HepG2 (cell line): ENCODE measurements around the gene FBLL1. TPM values are rescaled to one million over a fixed set of nuclear protein-coding genes. Genes with fewer than 3 reads are reported as not detected.

Experiments
- ARID2 ChIP-seq: sonication (generic); formaldehyde crosslinking; IDR thresholded peaks from 2 replicates; pipeline ENCODE4 v1.8.1; 2022; ENCODE audit warnings: mild to moderate bottlenecking, missing genetic modification reagents, borderline replicate concordance
- EP300 ChIP-seq, 3 experiments: sonication (generic) in 1 of 3; formaldehyde crosslinking in 1 of 3; IDR thresholded peaks; 2 replicates each; pipeline versions ENCODE4 v1.5.1 to v1.6.1; 2011 to 2020; ENCODE audit warnings: low read depth in 2 of 3, low read length in 2 of 3, borderline replicate concordance in 1 of 3, improper control_type of control experiment in 1 of 3, mild to moderate bottlenecking in 1 of 3, missing genetic modification reagents in 1 of 3, moderate library complexity in 1 of 3
- ETV5 ChIP-seq: IDR thresholded peaks from 2 replicates; pipeline ENCODE4 v1.6.1; 2018; ENCODE audit warnings: missing biosample characterization, missing genetic modification reagents, inconsistent platforms, borderline replicate concordance
- KLF13 ChIP-seq: sonication (generic); formaldehyde crosslinking; IDR thresholded peaks from 2 replicates; pipeline ENCODE4 v1.4.0; 2020; ENCODE audit warnings: mild to moderate bottlenecking, missing genetic modification reagents
- NAIF1 ChIP-seq: sonication (generic); formaldehyde crosslinking; IDR thresholded peaks from 2 replicates; pipeline ENCODE4 v1.5.0; 2020; ENCODE audit warnings: mild to moderate bottlenecking, missing genetic modification reagents, borderline replicate concordance
- PAX8 ChIP-seq: sonication (generic); formaldehyde crosslinking; IDR thresholded peaks from 2 replicates; pipeline ENCODE4 v1.8.0; 2022; ENCODE audit warnings: mild to moderate bottlenecking, missing genetic modification reagents, borderline replicate concordance
- PLRG1 ChIP-seq: fragments of 450-650 bp; conservative IDR thresholded peaks from 2 replicates; pipeline ENCODE4 v1.6.1; 2016
- SALL1 ChIP-seq: sonication (generic); formaldehyde crosslinking; IDR thresholded peaks from 2 replicates; pipeline ENCODE4 v1.8.0; 2022; ENCODE audit warnings: mild to moderate bottlenecking, missing genetic modification reagents
- ZNF225 ChIP-seq: sonication (generic); formaldehyde crosslinking; IDR thresholded peaks from 2 replicates; pipeline ENCODE4 v1.4.0; 2020; ENCODE audit warnings: mild to moderate bottlenecking, missing genetic modification reagents
- ZNF253 ChIP-seq: sonication (generic); formaldehyde crosslinking; IDR thresholded peaks from 2 replicates; pipeline ENCODE4 v1.8.0; 2022; ENCODE audit warnings: mild to moderate bottlenecking, missing genetic modification reagents, borderline replicate concordance
- polyA plus RNA-seq, 8 experiments: library from polyadenylated mRNA; depleted of rRNA in 3 of 8; stranded (reverse) in 7 of 8; unstranded in 1 of 8; fragments of >200 nt; fragmentation: Illumina TruSeq in 4 of 8; extraction: Trizol in 4 of 8; gene quantifications; 2 replicates each; pipeline versions ENCODE4 v1.2.1 to v1.2.3, GENCODE V29; 2011 to 2016; ENCODE audit warnings: low read depth in 4 of 8, missing spikeins in 1 of 8, mixed read lengths in 1 of 8; ENCODE audit not compliant: insufficient read depth in 1 of 8
- total RNA-seq, 5 experiments: library from RNA; depleted of rRNA; stranded (reverse); fragments of >200 nt; fragmentation: Illumina TruSeq; extraction: Trizol; gene quantifications; 2 replicates each; pipeline ENCODE4 v1.2.3, GENCODE V29; 2016; ENCODE audit warnings: low read depth in 1 of 5
- TF ChIP-seq, protein P1 (sequence below): sonication (generic); formaldehyde crosslinking; IDR thresholded peaks from 2 replicates; pipeline ENCODE4 v1.4.0; 2020; ENCODE audit warnings: missing genetic modification reagents
- TF ChIP-seq, protein P2 (sequence below): sonication (generic); formaldehyde crosslinking; IDR thresholded peaks from 2 replicates; pipeline ENCODE4 v1.4.0; 2020; ENCODE audit warnings: mild to moderate bottlenecking, missing genetic modification reagents
- TF ChIP-seq, protein P3 (sequence below): sonication (generic); formaldehyde crosslinking; IDR thresholded peaks from 2 replicates; pipeline ENCODE4; 2020; ENCODE audit warnings: missing genetic modification reagents, mild to moderate bottlenecking, borderline replicate concordance
- TF ChIP-seq, protein P4 (sequence below): sonication (generic); formaldehyde crosslinking; IDR thresholded peaks from 2 replicates; pipeline ENCODE4 v1.9.0; 2021; ENCODE audit warnings: missing genetic modification reagents, borderline replicate concordance

The FBLL1 gene
- total and polyA plus RNA-seq, 2 of the 13 experiments (the other 11 are each of a cell fraction or from before 2014, with no cell fraction given) = 0.17 to 0.18 TPM

DNA sequence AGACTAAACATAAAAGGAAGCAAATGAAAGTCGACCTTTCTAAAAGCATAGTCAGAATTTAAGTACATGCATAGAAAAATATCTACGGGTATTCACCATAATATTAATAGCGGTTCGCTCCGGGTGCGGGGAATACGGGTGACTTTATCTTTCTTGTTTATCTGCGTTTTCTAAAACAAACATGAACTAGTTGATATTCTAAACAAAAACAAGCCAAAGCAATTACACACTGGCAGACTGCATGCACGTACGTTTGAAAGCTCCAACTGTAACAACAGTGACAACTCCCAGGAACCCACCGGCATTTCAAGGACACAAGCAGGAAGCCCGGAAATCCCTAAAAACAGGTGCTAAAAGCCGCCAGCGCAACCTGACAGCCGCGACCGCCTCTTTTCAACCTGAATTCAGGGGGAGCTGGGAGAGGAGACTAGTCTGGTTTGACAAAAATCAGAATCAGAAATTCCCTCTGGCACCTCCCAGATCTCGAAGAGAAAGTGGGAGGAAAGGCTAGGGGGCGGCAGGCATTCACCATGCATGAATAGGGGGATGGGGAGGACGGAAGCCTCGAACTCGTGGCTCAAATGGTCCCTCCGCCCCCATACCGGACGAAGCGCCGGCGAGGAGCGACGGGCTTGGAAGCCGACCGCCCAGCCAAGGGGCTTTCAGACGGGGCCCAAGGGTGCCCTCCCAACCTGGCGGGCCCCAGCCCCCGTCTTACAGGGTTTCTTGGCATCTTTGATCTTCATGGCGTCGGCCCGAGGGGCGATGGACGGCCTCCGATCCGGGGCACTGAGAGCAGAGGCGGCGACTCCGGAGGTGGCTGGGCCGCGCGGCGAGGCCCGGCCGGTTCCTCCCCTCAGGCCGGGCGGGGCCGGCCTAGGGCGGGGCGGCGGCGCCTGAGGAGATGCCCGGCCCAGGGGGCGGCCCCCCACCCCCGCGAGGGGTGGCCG is 49.7 kb downstream of the FBLL1 start, which contains the start of gene PANK3 (continued):
- TF ChIP-seq ZNF253 = 0 out of 2 replicates have a peak, but pooled peaks have one; percentile 27
- peak; percentile 22; the same call in 1 of the 2 replicates for TF ChIP-seq ETV5 (CRISPR knock-in tag)
- TF ChIP-seq, protein P1, sequence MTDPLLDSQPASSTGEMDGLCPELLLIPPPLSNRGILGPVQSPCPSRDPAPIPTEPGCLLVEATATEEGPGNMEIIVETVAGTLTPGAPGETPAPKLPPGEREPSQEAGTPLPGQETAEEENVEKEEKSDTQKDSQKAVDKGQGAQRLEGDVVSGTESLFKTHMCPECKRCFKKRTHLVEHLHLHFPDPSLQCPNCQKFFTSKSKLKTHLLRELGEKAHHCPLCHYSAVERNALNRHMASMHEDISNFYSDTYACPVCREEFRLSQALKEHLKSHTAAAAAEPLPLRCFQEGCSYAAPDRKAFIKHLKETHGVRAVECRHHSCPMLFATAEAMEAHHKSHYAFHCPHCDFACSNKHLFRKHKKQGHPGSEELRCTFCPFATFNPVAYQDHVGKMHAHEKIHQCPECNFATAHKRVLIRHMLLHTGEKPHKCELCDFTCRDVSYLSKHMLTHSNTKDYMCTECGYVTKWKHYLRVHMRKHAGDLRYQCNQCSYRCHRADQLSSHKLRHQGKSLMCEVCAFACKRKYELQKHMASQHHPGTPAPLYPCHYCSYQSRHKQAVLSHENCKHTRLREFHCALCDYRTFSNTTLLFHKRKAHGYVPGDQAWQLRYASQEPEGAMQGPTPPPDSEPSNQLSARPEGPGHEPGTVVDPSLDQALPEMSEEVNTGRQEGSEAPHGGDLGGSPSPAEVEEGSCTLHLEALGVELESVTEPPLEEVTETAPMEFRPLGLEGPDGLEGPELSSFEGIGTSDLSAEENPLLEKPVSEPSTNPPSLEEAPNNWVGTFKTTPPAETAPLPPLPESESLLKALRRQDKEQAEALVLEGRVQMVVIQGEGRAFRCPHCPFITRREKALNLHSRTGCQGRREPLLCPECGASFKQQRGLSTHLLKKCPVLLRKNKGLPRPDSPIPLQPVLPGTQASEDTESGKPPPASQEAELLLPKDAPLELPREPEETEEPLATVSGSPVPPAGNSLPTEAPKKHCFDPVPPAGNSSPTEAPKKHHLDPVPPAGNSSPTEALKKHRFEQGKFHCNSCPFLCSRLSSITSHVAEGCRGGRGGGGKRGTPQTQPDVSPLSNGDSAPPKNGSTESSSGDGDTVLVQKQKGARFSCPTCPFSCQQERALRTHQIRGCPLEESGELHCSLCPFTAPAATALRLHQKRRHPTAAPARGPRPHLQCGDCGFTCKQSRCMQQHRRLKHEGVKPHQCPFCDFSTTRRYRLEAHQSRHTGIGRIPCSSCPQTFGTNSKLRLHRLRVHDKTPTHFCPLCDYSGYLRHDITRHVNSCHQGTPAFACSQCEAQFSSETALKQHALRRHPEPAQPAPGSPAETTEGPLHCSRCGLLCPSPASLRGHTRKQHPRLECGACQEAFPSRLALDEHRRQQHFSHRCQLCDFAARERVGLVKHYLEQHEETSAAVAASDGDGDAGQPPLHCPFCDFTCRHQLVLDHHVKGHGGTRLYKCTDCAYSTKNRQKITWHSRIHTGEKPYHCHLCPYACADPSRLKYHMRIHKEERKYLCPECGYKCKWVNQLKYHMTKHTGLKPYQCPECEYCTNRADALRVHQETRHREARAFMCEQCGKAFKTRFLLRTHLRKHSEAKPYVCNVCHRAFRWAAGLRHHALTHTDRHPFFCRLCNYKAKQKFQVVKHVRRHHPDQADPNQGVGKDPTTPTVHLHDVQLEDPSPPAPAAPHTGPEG = peak; percentile 61; the same call in 1 of the 2 replicates
- TF ChIP-seq PAX8 (CRISPR knock-in tag) = 0 out of 2 replicates have a peak, but pooled peaks have one; percentile 38
- TF ChIP-seq, protein P2, sequence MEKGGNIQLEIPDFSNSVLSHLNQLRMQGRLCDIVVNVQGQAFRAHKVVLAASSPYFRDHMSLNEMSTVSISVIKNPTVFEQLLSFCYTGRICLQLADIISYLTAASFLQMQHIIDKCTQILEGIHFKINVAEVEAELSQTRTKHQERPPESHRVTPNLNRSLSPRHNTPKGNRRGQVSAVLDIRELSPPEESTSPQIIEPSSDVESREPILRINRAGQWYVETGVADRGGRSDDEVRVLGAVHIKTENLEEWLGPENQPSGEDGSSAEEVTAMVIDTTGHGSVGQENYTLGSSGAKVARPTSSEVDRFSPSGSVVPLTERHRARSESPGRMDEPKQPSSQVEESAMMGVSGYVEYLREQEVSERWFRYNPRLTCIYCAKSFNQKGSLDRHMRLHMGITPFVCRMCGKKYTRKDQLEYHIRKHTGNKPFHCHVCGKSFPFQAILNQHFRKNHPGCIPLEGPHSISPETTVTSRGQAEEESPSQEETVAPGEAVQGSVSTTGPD = no peak
- peak; percentile 49 for TF ChIP-seq SALL1 (CRISPR knock-in tag)
- TF ChIP-seq, protein P3, sequence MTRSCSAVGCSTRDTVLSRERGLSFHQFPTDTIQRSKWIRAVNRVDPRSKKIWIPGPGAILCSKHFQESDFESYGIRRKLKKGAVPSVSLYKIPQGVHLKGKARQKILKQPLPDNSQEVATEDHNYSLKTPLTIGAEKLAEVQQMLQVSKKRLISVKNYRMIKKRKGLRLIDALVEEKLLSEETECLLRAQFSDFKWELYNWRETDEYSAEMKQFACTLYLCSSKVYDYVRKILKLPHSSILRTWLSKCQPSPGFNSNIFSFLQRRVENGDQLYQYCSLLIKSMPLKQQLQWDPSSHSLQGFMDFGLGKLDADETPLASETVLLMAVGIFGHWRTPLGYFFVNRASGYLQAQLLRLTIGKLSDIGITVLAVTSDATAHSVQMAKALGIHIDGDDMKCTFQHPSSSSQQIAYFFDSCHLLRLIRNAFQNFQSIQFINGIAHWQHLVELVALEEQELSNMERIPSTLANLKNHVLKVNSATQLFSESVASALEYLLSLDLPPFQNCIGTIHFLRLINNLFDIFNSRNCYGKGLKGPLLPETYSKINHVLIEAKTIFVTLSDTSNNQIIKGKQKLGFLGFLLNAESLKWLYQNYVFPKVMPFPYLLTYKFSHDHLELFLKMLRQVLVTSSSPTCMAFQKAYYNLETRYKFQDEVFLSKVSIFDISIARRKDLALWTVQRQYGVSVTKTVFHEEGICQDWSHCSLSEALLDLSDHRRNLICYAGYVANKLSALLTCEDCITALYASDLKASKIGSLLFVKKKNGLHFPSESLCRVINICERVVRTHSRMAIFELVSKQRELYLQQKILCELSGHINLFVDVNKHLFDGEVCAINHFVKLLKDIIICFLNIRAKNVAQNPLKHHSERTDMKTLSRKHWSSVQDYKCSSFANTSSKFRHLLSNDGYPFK (CRISPR knock-in tag) = 0 out of 2 replicates have a peak, but pooled peaks have one; percentile 5
- TF ChIP-seq PLRG1 = no peak
- TF ChIP-seq, protein P4, sequence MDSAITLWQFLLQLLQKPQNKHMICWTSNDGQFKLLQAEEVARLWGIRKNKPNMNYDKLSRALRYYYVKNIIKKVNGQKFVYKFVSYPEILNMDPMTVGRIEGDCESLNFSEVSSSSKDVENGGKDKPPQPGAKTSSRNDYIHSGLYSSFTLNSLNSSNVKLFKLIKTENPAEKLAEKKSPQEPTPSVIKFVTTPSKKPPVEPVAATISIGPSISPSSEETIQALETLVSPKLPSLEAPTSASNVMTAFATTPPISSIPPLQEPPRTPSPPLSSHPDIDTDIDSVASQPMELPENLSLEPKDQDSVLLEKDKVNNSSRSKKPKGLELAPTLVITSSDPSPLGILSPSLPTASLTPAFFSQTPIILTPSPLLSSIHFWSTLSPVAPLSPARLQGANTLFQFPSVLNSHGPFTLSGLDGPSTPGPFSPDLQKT = 0 out of 2 replicates have a peak, but pooled peaks have one; percentile 16
- 0 out of 2 replicates have a peak, but pooled peaks have one; percentile 45 for TF ChIP-seq NAIF1 (CRISPR knock-in tag)
- TF ChIP-seq KLF13 = no peak
- no peak for TF ChIP-seq EP300 (IDR thresholded peaks at IDR 0.05; ENCODE audit: low read depth in 2 of 2, low read length in 2 of 2)
- 0 out of 2 replicates have a peak, but pooled peaks have one; percentile 11 for TF ChIP-seq EP300 (CRISPR knock-in tag; IDR thresholded peaks at IDR 0.05; ENCODE audit: borderline replicate concordance)
- TF ChIP-seq ZNF225 (CRISPR knock-in tag) = no peak
- 0 out of 2 replicates have a peak, but pooled peaks have one; percentile 54 for TF ChIP-seq ARID2
